ENCODE results near the gene VN1R2. TPM values are rescaled to one million over a fixed set of nuclear protein-coding genes. Genes with fewer than 3 reads are reported as not detected.
"Not testable (repeated sequence)": the region's sequence is repeated elsewhere in the genome, so short reads cannot be mapped to it uniquely, and the experiment has no call there.

Gene VN1R2
- total RNA-seq, 1 donor from 2014 or later = not detected

GRCh38 chr19:53285087-53285486, 27.0 kb downstream of the VN1R2 start:
- Histone ChIP-seq H3K27ac (no peak overlapping the region), H3K36me3 (no peaks in the 10 kb centered on the region), H3K9me3 (no peaks in the 10 kb centered on the region), H3K27me3 (no peaks in the 10 kb centered on the region), H3K4me1 (no peaks in the 10 kb centered on the region), H3K4me3 (no peak overlapping the region)
- DNase-seq (ENCODE audit: extremely low spot score in 2 of 2) = no peak
- intact Hi-C loops (cut with DNase I) = no loop called here
- no peak for TF ChIP-seq POLR2AphosphoS5 (IDR thresholded peaks at IDR 0.05; ENCODE audit: insufficient read depth in 1 of 2, low read depth in 1 of 2)
- TF ChIP-seq, protein P1, sequence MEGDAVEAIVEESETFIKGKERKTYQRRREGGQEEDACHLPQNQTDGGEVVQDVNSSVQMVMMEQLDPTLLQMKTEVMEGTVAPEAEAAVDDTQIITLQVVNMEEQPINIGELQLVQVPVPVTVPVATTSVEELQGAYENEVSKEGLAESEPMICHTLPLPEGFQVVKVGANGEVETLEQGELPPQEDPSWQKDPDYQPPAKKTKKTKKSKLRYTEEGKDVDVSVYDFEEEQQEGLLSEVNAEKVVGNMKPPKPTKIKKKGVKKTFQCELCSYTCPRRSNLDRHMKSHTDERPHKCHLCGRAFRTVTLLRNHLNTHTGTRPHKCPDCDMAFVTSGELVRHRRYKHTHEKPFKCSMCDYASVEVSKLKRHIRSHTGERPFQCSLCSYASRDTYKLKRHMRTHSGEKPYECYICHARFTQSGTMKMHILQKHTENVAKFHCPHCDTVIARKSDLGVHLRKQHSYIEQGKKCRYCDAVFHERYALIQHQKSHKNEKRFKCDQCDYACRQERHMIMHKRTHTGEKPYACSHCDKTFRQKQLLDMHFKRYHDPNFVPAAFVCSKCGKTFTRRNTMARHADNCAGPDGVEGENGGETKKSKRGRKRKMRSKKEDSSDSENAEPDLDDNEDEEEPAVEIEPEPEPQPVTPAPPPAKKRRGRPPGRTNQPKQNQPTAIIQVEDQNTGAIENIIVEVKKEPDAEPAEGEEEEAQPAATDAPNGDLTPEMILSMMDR (IDR thresholded peaks at IDR 0.05) = no peak
- no peak for TF ChIP-seq POLR2A (IDR thresholded peaks at IDR 0.05)

GRCh38 chr19:53290758-53291549, 32.9 kb downstream of the VN1R2 start:
- no peak overlapping the region for H3K4me3 ChIP-seq
- H3K9me3 ChIP-seq = peaks cover 4% of the 10 kb centered on the region
- TF ChIP-seq POLR2AphosphoS5 (IDR thresholded peaks at IDR 0.05; ENCODE audit: insufficient read depth in 1 of 2, low read depth in 1 of 2) (no peak), POLR2A (IDR thresholded peaks at IDR 0.05) (no peak)
- TF ChIP-seq, protein P1 (IDR thresholded peaks at IDR 0.05) = no peak
- H3K4me1 ChIP-seq = no peaks in the 10 kb centered on the region
- H3K27me3 ChIP-seq = no peaks in the 10 kb centered on the region
- no peak overlapping the region for H3K27ac ChIP-seq
- intact Hi-C loops (cut with DNase I) = no loop called here
- H3K36me3 ChIP-seq = no peaks in the 10 kb centered on the region
- DNase-seq (ENCODE audit: extremely low spot score in 2 of 2) = no peak

DNA sequence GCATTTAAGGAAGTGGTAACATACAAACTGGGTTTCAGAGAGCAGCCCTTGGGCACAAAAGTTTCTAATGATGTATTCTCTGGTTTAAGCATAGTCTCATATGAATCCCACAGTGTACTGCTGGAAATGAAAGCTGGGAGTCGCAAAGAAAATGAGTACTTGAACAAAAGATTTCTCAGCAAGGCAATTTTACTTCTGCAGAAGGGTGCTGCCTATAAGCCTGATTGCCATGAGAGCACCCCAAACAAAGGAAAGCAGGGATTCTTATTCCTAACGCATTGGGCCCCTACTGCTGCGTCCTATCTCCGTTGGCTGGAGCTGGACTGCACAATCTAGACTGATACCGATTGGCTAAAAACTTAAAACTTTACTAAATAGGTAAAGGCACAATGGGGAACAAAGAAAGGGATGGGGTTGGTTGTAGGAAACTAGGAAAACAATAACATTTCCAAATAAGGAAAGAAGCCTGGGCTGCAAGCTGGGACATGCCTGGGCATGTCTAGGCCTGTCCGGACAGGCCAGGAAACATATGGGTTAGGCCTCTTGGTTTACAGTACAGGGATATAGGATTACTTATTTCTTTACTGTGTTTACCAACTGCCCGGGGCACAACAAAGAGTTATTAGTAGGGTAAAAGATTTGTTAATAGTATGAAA, 36.8 kb downstream of the VN1R2 start:
- TF ChIP-seq POLR2AphosphoS5 (IDR thresholded peaks at IDR 0.05; ENCODE audit: insufficient read depth in 1 of 2, low read depth in 1 of 2) (no peak), POLR2A (IDR thresholded peaks at IDR 0.05) (no peak)
- TF ChIP-seq, protein P1 (IDR thresholded peaks at IDR 0.05) = no peak
- no peak for DNase-seq (ENCODE audit: extremely low spot score in 2 of 2)
- intact Hi-C loops (cut with DNase I) = no loop called here
- Histone ChIP-seq H3K27ac (no peak overlapping the region), H3K9me3 (peaks cover 4% of the 10 kb centered on the region), H3K4me1 (no peaks in the 10 kb centered on the region), H3K36me3 (no peaks in the 10 kb centered on the region), H3K27me3 (no peaks in the 10 kb centered on the region), H3K4me3 (no peak overlapping the region)

DNA sequence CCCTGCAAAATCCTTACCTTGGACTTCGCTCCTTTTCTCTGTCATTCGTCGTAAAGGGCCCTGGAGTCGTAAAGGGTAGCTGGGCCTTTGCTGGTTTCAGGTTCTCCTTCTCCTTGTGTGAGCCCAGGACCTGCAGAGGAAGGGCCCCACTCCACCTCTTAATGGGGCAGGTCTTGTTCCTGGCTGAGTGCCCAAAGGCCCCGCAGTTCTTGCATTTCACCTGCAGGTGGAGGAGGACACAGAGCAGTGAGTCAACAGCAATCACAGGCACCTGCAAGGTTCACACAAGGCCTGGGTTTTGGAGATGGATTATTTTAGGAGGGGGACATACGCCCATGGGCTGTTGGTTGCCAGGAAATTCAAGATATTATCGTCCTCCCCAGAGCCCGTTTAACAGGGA, 43.2 kb downstream of the VN1R2 start:
- not testable (repeated sequence) for DNase-seq (ENCODE audit: extremely low spot score in 2 of 2)

DNA sequence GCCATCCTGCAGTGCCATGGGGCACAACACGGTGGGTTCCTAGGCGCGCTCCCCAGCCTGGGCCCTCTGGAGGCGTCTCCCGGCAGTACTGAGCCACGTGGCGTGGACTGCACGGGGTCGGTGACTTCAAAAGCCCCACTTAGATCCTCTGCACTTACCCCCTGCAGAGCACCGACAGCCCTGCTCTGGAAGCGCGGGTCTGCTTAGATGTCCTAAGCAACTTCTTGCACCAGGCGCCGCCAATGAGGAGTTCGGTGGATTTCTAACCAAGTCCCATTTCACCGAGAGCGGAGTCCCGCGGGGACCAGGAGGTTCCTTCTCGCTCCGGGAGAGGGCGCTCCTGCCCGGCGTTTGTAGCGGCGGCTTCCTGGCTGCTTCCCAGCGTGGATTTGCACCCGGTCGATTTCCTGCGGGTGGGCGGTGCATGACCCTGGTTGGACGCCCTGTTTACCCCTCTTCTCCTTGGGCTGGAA, 50.3 kb downstream of the VN1R2 start:
- Histone ChIP-seq H3K27ac (no peak overlapping the region), H3K4me1 (no peaks in the 10 kb centered on the region), H3K4me3 (no peak overlapping the region), H3K36me3 (no peaks in the 10 kb centered on the region), H3K9me3 (no peaks in the 10 kb centered on the region), H3K27me3 (no peaks in the 10 kb centered on the region)
- intact Hi-C loops (cut with DNase I) = no loop called here
- no peak for TF ChIP-seq POLR2A (IDR thresholded peaks at IDR 0.05)
- TF ChIP-seq, protein P1 (IDR thresholded peaks at IDR 0.05) = no peak
- no peak for TF ChIP-seq POLR2AphosphoS5 (IDR thresholded peaks at IDR 0.05; ENCODE audit: insufficient read depth in 1 of 2, low read depth in 1 of 2)
- DNase-seq (ENCODE audit: extremely low spot score in 2 of 2) = no peak

More for the DNA sequence above, 43.2 kb downstream of the VN1R2 start:
- H3K36me3 ChIP-seq; H3K27ac ChIP-seq; intact Hi-C loops (cut with DNase I); H3K9me3 ChIP-seq; H3K27me3 ChIP-seq; H3K4me1 ChIP-seq; H3K4me3 ChIP-seq: not testable (repeated sequence)

Other genes starting within 250 kb of the VN1R2 start
- not detected for gene ERVV-1, start 244.4 kb upstream of the VN1R2 start, total RNA-seq
- not detected for gene ERVV-2, start 213.6 kb upstream of the VN1R2 start, total RNA-seq
- 41.7 TPM for gene ZNF160, start 154.9 kb upstream of the VN1R2 start, total RNA-seq
- 6.6 TPM for gene ZNF415, start 125.4 kb upstream of the VN1R2 start, total RNA-seq
- 11.8 TPM for gene ZNF347, start 99.2 kb upstream of the VN1R2 start, total RNA-seq
- gene ZNF665, start 64.9 kb upstream of the VN1R2 start, total RNA-seq = 1.5 TPM
- gene ZNF677, start 3.4 kb upstream of the VN1R2 start, total RNA-seq = 5.9 TPM
- gene VN1R4, start 9.4 kb downstream of the VN1R2 start, total RNA-seq = not detected
- 5.2 TPM for gene ZNF845, start 75.5 kb downstream of the VN1R2 start, total RNA-seq
- gene ZNF525, start 107.4 kb downstream of the VN1R2 start, total RNA-seq = 6.4 TPM
- 10.6 TPM for gene ZNF765, start 136.9 kb downstream of the VN1R2 start, total RNA-seq
- gene ZNF761, start 173.7 kb downstream of the VN1R2 start, total RNA-seq = 12.3 TPM
- 4.2 TPM for gene ZNF813, start 209.4 kb downstream of the VN1R2 start, total RNA-seq

All from vagina (tissue), 2 donors.